Osteocyte (in vitro differentiated cells): Measurements from ENCODE around the gene MLH1. TPM values are rescaled to one million over a fixed set of nuclear protein-coding genes. Genes with fewer than 3 reads are reported as not detected.

ENCODE experiments used
- DNase-seq: peaks from one replicate; pipeline ENCODE4 v3.0.0; 2021; ENCODE audit warnings: mixed read lengths; ENCODE audit not compliant: unreplicated experiment; ENCODE audit errors: extremely low spot score
- H3K27ac Mint-ChIP-seq: one replicate; pipeline ENCODE4 v1.8.0; 2021; ENCODE audit warnings: mild to moderate bottlenecking, mixed read lengths; ENCODE audit not compliant: unreplicated experiment
- H3K27me3 Mint-ChIP-seq: one replicate; pipeline ENCODE4 v1.8.0; 2021; ENCODE audit warnings: mixed read lengths; ENCODE audit not compliant: unreplicated experiment
- H3K36me3 Mint-ChIP-seq: one replicate; pipeline ENCODE4 v1.8.0; 2021; ENCODE audit warnings: mixed read lengths; ENCODE audit not compliant: unreplicated experiment
- H3K4me1 Mint-ChIP-seq: one replicate; pipeline ENCODE4 v1.8.0; 2021; ENCODE audit warnings: mixed read lengths; ENCODE audit not compliant: unreplicated experiment
- H3K4me3 Mint-ChIP-seq: one replicate; pipeline ENCODE4 v1.8.0; 2021; ENCODE audit warnings: mild to moderate bottlenecking, moderate library complexity, mixed read lengths; ENCODE audit not compliant: unreplicated experiment
- H3K9me3 Mint-ChIP-seq: one replicate; pipeline ENCODE4 v1.8.0; 2021; ENCODE audit warnings: mixed read lengths; ENCODE audit not compliant: unreplicated experiment
- long read RNA-seq: library from polyadenylated mRNA; unstranded; transcript quantifications from one replicate; pipeline ENCODE4 v2.0.0, GENCODE V29; 2021
- total RNA-seq: library from RNA; stranded (reverse); gene quantifications from 2 replicates; pipeline ENCODE4 v1.2.1, GENCODE V29; 2021
- TF ChIP-seq, protein P1 (sequence below): fragments of 200-600 bp; sonication (generic); IDR thresholded peaks from 2 replicates; pipeline ENCODE4 v1.5.0; 2021; ENCODE audit warnings: antibody characterized with exemption, mild to moderate bottlenecking, moderate library complexity

Gene MLH1
- 31.2 and 35.6 TPM in 2 replicates for total RNA-seq
- long read RNA-seq, transcript MLH1-206 (19 exons, 2,428 nt), result minor isoform, 12 of 423 reads
- long read RNA-seq, transcript MLH1-201 (19 exons, 2,752 nt), result major isoform, 231 of 423 reads
- long read RNA-seq, partial matches to known transcripts, result 24 of 423 reads
- long read RNA-seq, other reads (novel, unspliced or antisense), result 145 of 423 reads

DNA sequence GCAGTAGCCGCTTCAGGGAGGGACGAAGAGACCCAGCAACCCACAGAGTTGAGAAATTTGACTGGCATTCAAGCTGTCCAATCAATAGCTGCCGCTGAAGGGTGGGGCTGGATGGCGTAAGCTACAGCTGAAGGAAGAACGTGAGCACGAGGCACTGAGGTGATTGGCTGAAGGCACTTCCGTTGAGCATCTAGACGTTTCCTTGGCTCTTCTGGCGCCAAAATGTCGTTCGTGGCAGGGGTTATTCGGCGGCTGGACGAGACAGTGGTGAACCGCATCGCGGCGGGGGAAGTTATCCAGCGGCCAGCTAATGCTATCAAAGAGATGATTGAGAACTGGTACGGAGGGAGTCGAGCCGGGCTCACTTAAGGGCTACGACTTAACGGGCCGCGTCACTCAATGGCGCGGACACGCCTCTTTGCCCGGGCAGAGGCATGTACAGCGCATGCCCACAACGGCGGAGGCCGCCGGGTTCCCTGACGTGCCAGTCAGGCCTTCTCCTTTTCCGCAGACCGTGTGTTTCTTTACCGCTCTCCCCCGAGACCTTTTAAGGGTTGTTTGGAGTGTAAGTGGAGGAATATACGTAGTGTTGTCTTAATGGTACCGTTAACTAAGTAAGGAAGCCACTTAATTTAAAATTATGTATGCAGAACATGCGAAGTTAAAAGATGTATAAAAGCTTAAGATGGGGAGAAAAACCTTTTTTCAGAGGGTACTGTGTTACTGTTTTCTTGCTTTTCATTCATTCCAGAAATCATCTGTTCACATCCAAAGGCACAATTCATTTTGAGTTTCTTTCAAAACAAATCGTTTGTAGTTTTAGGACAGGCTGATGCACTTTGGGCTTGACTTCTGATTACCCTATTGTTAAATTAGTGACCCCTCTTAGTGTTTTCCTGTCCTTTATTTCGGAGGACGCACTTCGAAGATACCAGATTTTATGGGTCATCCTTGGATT lies at the start of gene MLH1:
Gene MLH1 (plus strand): TSS at position 193 of the 958 bp plus-strand sequence. CDS start 30 bp downstream, at position 223.
- peak; percentile 99 for DNase-seq
- H3K27me3 Mint-ChIP-seq, result no peaks in the 10 kb centered on the region
- H3K4me1 Mint-ChIP-seq, result peaks cover 33% of the 10 kb centered on the region
- no peaks in the 10 kb centered on the region for H3K9me3 Mint-ChIP-seq
- H3K27ac Mint-ChIP-seq, result no peak within 1 kb of the TSS
- TF ChIP-seq, protein P1, sequence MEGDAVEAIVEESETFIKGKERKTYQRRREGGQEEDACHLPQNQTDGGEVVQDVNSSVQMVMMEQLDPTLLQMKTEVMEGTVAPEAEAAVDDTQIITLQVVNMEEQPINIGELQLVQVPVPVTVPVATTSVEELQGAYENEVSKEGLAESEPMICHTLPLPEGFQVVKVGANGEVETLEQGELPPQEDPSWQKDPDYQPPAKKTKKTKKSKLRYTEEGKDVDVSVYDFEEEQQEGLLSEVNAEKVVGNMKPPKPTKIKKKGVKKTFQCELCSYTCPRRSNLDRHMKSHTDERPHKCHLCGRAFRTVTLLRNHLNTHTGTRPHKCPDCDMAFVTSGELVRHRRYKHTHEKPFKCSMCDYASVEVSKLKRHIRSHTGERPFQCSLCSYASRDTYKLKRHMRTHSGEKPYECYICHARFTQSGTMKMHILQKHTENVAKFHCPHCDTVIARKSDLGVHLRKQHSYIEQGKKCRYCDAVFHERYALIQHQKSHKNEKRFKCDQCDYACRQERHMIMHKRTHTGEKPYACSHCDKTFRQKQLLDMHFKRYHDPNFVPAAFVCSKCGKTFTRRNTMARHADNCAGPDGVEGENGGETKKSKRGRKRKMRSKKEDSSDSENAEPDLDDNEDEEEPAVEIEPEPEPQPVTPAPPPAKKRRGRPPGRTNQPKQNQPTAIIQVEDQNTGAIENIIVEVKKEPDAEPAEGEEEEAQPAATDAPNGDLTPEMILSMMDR, result no peak
- no peak within 1 kb of the TSS for H3K4me3 Mint-ChIP-seq
- peaks cover 20% of the 10 kb centered on the region for H3K36me3 Mint-ChIP-seq

DNA sequence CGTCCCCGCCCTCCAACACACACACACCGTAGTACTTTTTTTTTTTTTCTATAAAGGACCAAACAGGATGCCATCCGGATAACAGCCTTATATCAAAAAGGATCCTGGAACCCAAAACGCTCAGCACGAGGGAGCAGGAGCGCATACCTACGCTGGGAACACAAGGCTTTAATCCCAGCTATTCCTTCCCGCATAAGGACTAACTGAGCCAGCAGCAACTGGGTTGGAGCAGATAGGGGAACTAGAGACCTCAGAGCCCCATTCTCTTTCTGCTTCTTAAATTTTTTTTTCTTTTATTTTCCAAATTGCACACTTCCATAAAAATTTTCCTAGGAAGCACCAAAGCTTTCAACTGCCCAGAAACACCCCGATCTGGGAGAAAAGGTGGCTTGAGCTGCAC lies 49.7 kb upstream of the MLH1 start:
- Mint-ChIP-seq H3K9me3 (no peaks in the 10 kb centered on the region), H3K27me3 (no peaks in the 10 kb centered on the region), H3K27ac (peak overlapping the region; percentile 85), H3K4me3 (peak overlapping the region; percentile 84), H3K36me3 (peaks cover 3% of the 10 kb centered on the region), H3K4me1 (peaks cover 8% of the 10 kb centered on the region)
- TF ChIP-seq, protein P1, result no peak
- no peak for DNase-seq

DNA sequence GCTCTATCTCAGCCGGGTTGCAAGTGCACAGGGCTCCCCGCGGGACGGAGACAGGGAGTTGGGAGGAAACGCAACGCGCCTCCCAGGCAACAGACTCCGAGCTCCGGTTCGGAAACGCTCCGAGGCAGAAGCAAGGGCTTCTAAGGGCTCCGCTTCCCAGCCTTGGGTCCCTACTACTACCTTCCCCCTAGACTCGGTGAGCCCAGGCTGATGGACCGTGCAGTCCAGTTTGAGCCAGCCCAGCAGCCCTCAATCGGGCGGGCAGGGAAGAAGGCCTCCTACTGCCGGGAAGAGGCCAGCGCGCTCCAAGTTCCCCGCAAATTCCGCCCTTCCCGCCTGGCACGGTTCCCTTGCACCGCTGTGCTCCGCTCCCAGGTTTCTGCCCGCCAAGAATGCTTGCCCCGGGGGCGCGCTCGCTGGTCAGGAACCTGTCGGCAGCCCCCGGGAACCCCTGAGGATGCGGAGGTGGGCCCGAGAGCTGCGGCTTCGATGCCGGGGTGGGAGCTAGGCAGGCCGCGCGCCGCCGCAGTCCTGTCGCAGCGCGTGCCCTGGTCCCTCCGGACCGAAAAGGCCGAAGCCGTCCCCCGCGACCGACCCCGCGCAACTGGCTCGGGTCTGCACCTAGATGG lies 49.2 kb upstream of the MLH1 start:
- Mint-ChIP-seq H3K27ac (peak overlapping the region; percentile 85), H3K4me3 (peak overlapping the region; percentile 84), H3K27me3 (no peaks in the 10 kb centered on the region), H3K9me3 (peaks cover 1% of the 10 kb centered on the region), H3K36me3 (peaks cover 3% of the 10 kb centered on the region), H3K4me1 (peaks cover 8% of the 10 kb centered on the region)
- peak; percentile 87 for DNase-seq
- TF ChIP-seq, protein P1, result peak; percentile 13

DNA sequence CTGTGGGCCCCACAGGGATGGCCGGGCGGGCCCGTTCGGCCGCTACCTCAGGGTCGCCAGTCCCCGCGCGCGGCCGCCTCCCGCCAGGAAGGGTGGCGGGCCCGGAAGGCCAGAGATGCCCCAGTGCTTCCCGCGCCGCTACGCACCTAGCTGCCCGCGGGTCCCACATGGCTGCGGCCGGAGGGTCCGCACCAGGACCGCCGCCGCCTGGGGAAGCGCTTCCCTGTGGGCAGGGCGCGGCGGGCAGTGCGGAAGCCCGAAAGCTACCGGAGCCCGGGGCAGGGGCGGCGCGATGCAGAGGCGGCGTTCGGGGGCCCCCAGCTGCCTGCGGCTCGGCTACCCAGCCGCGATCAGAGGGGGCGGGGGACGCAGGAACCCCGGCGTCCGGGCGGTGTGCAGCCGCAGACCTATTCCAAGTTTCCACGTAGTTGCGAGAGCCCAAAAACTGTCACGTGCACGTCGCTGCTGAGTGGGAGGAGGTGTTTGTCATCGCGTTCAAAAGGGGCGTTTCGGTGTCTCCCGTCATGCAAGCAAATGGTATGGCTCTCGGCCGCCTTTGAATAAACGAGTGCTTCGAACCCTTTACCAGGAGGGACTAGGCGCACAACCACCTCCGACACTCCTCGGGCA lies 48.6 kb upstream of the MLH1 start, which contains the start of gene TRANK1:
Gene TRANK1 (minus strand): TSS at position 414 of the 630 bp plus-strand sequence. CDS start 245 bp downstream, at position 169.
- Mint-ChIP-seq H3K27me3 (no peaks in the 10 kb centered on the region), H3K4me3 (peak within 1 kb of the TSS; percentile 84), H3K4me1 (peaks cover 8% of the 10 kb centered on the region), H3K36me3 (peaks cover 3% of the 10 kb centered on the region), H3K27ac (peak within 1 kb of the TSS; percentile 85), H3K9me3 (peaks cover 6% of the 10 kb centered on the region)
- TF ChIP-seq, protein P1, result no peak
- DNase-seq, result peak; percentile 86
